ENCODE data around the gene OR51G1.
"Not testable (repeated sequence)": the region's sequence is repeated elsewhere in the genome, so short reads cannot be mapped to it uniquely, and the experiment has no call there.

Gene OR51G1, protein sequence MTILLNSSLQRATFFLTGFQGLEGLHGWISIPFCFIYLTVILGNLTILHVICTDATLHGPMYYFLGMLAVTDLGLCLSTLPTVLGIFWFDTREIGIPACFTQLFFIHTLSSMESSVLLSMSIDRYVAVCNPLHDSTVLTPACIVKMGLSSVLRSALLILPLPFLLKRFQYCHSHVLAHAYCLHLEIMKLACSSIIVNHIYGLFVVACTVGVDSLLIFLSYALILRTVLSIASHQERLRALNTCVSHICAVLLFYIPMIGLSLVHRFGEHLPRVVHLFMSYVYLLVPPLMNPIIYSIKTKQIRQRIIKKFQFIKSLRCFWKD

DNA sequence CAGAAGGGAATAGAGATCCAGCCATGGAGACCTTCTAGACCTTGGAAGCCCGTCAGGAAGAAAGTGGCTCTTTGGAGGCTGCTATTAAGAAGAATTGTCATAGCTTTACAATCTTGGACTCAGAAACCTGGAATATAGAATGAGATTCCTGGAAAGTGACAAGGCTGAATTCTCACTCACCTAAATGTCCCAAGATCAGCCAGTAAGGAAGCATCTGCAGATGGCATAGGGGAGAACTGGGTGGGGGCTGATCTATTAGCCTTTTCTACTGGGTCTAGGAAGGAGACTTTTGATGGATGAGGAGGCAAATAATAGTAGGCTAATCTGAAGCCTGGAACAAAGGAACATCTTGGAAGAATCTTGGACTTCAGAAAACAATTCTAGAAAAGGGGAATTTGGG lies at the start of gene OR51G1:
Gene OR51G1 (minus strand): TSS at position 101 of the 400 bp plus-strand sequence. CDS start 0 bp downstream, at position 101.
- DNase-seq: no peak

DNA sequence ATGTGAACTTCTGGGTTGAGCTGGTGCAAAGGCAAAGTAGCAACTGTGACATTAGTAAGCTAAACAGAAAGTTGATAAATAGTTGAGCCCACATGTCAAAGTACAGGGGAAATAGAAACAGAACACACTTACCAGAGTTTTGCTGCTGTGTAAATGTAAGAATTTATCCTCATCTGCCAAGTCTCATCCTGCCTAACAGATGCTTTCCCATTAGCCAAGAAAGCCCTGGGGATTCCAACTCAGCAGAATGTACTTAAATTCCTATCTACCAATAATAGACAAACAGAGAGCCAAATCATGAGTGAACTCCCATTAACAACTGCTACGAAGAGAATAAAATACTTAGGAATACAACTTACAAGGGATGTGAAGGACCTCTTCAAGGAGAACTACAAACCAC lies 38.7 kb upstream of the OR51G1 start:
- no peak for DNase-seq

DNA sequence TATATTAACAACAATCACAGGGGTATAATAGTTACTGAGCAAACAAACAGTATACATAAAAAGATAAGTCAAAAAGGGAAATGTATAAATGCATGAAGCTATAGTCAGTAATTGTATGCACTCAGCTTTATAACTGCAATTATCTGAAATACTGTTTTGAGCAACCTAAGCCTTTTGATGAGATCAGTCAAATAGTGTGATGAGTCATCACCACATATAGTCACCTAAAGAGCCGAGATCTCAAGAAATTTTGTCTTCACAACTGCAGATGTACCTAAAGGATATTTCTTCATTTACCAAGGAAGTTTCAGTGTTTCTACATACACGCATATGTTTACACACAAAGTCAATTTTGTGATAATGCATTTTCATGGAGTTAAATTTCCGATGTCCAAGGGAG lies 36.7 kb upstream of the OR51G1 start:
- DNase-seq: no peak

DNA sequence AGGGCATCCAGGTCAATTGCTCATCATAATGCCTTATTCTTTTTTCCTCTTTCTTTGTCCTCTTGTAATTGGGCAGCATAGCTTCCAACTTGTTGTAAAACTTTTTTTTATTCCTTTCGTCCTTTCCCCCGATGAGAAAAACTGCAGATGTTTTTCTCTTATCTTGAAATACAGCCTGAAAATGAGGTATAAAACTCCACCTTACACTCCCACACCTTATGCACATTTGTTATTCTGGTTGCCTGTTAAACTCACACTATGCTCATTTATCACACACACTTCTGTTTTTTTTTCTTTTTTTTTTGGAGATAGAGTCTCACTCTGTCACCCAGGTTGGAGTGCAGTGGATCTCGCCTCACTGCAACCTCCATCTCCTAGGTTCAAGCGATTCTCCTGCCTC lies 33.3 kb upstream of the OR51G1 start:
- no peak for DNase-seq

DNA sequence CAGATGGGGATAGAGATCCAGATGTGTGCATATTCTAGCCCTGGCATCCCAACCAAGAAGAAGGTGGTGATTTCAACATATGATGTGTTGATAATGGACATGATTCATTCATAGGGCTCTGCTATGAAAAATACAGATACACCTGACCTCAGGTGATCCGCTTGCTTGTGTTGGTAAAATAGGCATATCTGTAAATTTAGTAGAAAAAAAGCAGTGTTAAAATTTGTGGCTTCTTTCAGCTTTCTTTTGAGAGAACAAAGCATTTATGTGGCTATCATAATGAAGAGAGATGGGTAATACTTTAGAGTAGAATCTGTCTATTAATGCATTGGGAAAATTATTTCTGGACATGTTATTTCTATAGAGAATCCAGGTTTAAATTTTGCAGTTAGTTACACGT lies 31.5 kb upstream of the OR51G1 start, which contains the start of gene OR51A2:
Gene OR51A2 (minus strand): TSS at position 101 of the 400 bp plus-strand sequence. CDS start 0 bp downstream, at position 101.
- not testable (repeated sequence) for DNase-seq

DNA sequence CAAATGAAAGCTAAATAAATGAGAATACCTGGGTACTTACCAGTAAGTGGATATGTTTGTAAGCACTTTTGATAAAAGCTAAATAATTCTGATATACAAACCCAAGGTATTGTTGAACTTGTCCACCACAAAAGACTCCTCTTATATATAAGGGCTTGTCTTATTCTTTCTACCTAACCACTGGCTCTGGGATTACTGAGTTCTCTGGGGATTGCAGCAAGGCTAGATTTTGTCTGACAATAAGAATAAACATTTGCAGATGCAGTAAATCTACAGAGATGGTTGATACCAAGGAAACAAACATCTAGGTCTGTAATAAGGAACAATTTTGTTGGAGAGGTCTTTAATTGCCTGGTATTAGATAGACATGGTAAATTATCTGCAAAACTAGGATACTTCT lies 23.4 kb upstream of the OR51G1 start, which contains the start of gene OR51A4:
Gene OR51A4 (minus strand): TSS at position 101 of the 400 bp plus-strand sequence. CDS start 505 bp downstream, outside the sequence.
- no peak for DNase-seq

DNA sequence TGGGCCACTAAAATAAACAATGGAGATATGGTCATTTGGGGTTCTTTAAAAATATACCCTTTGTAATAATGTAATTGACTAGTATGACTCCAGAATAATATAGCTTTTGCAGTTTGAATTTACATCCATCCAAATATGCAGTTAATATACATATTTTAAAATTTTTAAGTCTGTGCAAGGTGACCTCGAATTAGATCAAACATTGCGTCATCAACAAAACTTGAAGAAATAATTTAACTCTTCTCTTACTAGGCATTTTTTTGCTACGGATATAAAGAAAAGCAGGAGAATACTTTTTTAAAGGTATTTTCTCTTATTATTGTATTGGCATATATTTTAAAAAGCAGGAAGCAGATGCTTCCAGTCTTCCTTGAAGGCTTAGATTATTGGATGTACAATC lies 12.6 kb upstream of the OR51G1 start:
- no peak for DNase-seq

DNA sequence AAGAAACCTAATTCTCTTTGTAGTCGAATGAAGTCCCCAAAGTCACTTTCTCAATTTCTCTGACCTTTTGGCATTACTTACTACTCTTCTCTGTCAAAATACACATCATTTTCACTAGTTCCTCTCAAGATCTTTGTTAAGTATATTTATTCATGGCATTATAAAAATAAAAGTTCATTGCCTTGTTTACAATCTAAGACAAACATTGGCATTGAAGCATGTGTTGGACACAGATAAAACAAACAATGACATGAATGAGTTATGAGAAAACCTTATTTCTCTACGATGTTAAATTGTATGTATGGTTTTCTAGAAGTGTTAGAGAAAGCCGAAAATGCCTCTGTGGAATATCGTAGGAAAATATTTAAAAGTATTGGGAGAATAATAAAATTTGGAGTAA lies 8.6 kb upstream of the OR51G1 start:
- DNase-seq: no peak

DNA sequence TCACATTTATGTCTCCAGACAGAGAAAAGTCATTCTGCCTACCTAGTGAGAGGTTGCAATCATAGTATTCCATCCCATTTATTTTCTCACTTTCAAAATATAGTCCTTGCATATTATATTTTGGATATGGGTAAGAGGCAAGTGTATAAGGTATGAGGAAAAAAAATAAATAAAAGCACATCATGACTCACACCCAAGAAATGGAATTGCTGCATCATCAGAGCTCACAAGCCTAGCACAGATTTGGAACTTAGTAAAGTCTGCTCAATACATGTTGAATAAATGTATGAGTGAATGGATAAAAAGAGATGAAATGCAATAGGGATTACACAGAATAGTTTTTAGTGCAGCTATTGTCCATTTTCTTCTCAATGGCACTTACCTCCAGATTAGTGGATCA lies 2.5 kb upstream of the OR51G1 start:
- DNase-seq: no peak

DNA sequence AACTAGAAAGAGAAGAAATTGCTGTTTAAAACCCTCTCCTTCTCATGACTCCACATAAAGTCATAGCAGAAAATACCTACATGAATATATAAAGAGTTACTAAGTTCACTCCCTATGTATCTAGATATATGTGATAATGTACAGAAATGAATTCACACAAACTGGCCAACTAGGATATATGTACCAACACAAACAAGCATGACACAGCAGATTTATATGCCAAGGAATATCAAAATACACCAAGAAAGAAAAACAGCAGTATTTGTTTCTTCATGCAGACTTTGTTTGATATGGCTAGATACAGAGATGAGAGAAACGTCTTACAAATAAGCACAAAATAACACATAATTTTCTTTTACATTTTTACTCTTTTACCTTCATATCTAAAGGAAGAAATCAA lies 1.8 kb downstream of the OR51G1 start:
- DNase-seq: no peak

DNA sequence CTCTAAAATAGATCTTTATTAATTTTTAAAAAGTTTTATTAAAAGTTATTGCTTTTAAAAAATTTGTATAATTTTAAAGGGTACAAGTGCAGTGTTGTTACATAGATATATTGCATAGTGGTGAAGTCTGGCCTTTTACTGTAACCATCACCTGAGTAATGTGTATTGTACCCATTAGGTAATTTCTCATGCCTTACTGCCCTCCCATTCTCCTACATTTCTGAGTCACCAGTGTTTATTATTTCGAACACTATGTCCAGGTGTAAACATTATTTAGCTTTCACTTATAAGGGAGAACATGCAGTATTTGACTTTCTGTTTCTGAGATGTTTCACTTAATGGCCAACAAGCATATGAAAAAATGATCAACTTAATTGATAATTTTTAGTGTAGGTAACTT lies 2.3 kb downstream of the OR51G1 start:
- DNase-seq: no peak

DNA sequence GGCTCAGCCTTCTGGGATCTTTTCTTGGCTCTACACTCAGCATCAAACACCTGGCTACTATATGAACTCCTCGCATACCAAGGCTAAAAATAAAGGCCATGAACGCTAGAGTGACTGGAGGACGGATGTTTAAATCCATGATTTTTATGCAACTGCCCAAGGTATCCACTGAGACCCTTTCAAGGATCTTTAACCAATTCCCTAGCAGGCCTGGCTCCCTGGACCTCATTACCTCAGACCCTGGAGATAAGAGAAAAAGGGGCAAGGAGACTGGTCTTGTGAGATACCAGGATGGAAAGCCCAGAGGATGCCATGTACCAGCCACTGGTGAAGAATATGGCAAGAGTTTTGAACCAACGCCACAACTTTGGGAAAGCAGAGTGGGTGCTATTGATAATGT lies 4.9 kb downstream of the OR51G1 start, which contains the start of gene OR51G2:
Gene OR51G2 (minus strand): TSS at position 101 of the 400 bp plus-strand sequence. CDS start 3,687 bp downstream, outside the sequence.
- DNase-seq: no peak

DNA sequence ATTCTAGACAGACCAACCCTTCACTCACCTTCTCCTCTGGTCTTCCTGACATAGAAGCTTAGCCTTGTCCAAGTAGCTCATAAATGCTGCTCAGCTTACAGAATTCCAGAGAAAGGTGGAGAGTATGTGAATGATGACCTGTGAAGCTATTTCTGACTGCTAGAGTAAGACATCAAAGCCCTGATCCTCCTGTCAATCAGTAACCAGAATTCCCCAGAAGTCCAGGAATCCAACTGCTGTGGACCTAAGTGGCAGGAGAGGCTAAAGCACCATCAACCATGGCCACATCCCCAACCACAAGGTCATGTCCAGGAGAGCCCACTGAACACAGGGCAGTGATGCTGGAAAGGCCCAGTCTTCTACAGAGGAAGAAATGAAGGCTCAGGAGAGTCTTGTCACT lies 7.6 kb downstream of the OR51G1 start:
- no peak for DNase-seq

DNA sequence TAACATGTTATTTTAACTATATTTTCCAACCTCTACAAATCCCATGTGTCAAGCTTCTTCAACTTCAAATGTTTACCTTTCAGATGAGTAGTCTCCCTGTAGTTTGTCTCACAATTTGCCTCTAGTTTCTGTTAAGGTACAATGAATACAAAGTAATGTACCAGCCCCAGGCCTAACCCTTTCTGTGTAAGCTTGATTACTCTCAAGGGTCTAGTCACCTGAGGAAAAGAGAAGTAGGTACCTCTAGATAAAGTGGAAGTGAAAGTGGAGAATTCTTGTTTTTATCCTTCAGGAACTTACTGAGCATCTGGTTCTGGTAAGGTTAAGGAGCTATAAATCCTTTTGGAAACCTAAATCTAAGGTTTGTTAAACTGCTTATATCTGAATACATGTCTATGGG lies 20.7 kb downstream of the OR51G1 start, which contains the start of gene OR51A7:
Gene OR51A7 (plus strand): TSS at position 300 of the 400 bp plus-strand sequence. CDS start 3,587 bp downstream, outside the sequence.
- DNase-seq: no peak

DNA sequence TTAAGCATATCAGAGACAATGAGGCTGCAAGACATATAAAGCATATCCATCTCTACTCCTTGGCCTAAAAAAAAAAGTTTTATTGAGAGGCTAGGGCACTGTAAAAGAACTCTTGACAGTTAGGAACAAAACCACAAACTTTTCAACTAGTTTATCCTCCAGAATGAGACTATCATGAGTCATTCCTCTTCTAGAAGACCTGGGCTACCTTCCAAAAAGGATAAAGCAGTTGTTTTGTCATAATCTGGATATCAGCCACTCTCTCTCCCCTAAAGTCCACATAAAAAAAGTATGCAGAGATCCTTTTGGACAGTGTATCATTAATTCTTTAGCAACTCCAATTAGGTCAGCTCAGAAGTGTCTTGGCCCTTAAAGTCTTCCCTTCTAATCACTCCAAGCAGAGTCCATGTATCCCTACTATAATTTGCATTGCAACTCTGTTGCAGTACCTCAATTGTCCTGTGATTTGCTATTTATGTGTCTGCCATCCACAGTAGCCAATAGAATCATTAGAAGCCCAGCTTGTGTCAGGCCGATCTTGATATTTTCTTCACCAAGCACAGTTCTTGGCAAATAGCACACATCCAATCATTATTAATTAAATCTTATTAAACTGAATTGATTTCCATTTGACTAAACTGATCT lies 32.0 kb downstream of the OR51G1 start:
- no peak for DNase-seq

DNA sequence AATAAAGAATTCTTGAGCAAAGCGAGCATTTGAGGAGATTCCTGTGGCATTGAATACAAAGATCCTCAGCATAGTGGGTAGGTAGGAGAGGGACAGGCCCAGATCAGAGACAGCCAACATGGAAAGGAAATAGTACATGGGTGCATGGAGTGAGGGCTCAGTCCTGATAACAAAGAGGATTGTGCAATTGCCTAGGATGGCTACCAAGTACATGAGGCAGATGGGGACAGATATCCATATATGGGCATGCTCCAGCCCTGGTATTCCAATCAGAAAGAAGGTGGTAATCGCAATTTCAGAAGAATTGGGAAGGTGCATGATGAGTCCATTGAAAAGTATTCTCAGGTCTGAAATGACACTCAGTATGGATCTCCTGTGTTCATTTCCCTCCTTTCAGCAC lies 33.9 kb downstream of the OR51G1 start:
- no peak for DNase-seq

DNA sequence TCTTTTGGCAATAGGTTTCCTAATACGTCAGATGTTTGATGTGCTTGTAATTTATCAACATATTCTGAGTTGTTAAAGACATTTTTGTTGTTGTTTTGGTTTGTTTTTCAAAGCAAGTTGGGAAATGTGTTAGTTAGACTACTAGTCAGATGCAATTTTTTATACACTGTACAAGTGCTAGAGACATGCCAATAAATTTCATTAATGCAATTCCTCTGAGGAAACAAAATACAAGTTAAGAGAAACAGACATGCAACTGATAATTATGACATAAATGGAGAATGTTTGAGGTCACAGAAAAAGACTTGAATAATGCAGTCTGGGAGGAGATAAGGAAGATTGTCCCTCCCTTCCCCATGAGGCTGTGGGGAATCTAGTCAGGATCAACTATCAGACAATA lies 36.5 kb downstream of the OR51G1 start:
- DNase-seq: no peak

DNA sequence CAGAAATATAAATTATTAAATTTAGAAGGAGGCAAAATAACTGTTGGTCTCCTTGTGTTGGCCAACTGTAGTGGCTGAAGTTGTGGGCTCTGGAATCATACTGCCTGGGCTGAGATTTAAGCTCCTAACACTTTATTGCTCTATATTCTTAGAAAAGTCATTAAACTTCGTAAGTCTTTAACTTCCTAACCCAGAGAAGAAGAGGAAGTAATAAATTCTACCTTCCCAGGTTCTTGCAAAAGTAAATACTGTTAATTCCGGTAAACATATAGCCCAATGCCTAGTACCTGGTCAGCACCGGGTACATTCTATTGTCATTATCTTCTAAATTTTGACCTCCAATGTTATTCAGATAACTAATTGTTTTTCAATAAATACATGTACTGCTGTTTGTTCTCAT lies 38.0 kb downstream of the OR51G1 start:
- no peak for DNase-seq

DNA sequence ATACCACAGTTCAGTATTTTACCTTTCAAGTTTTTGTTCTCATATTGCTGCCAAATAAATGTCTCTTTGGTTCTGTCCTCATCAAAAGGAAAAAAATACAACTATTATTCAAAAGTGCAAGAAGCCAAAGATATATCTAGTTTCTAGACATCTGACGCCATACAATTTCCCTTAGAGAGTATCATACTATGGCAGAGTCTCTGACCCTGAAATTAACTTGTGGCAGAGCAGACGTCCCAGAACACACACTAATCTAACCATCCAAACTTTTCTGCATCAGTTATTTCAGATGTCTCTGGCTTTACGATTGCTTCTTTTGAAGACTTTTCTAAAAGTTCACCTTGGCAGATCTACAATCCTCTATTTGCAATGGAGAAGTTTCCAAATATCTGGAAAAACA lies 39.8 kb downstream of the OR51G1 start:
- DNase-seq: no peak

DNA sequence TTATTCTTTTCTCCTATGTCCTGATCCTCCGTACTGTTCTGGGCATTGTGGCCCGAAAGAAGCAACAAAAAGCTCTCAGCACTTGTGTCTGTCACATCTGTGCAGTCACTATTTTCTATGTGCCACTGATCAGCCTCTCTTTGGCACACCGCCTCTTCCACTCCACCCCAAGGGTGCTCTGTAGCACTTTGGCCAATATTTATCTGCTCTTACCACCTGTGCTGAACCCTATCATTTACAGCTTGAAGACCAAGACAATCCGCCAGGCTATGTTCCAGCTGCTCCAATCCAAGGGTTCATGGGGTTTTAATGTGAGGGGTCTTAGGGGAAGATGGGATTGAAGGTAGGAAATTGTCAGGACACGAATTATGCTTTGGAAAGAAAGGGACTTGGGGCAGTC lies 41.6 kb downstream of the OR51G1 start:
- DNase-seq: no peak

DNA sequence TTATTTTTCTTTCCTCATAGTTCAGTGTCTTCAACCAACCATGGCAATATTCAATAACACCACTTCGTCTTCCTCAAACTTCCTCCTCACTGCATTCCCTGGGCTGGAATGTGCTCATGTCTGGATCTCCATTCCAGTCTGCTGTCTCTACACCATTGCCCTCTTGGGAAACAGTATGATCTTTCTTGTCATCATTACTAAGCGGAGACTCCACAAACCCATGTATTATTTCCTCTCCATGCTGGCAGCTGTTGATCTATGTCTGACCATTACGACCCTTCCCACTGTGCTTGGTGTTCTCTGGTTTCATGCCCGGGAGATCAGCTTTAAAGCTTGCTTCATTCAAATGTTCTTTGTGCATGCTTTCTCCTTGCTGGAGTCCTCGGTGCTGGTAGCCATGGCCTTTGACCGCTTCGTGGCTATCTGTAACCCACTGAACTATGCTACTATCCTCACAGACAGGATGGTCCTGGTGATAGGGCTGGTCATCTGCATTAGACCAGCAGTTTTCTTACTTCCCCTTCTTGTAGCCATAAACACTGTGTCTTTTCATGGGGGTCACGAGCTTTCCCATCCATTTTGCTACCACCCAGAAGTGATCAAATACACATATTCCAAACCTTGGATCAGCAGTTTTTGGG lies 42.2 kb downstream of the OR51G1 start, which contains the start of gene OR51T1:
Gene OR51T1 (plus strand): TSS at position 41 of the 641 bp plus-strand sequence. CDS start 0 bp downstream, at position 41.
- DNase-seq: no peak

DNA sequence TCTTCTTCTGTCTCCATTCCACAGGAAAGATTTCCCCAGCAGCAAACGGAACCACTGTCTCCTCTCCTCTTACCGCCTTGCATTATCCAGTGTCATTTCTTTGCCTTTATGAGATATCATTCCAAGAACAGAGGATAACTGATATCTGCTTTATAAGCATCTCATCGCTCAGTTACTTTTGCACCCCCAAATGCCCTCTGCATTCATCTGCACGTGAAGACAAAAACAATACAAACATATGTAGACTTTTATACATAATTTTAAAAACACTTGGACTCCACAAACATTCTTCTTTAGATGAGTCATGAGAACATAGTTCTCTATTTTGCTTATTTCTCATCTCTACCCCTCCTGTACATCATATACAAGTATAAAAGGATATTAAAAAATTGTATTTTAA lies 43.0 kb downstream of the OR51G1 start:
- DNase-seq: no peak

Data from activated CD8-positive, alpha-beta memory T cell treated with anti-CD3 and anti-CD28 coated beads for 24 hours (primary cell).